Measurements from ENCODE around the gene STX16. TPM values are rescaled to one million over a fixed set of nuclear protein-coding genes. Genes with fewer than 3 reads are reported as not detected.

The STX16 gene
- polyA plus RNA-seq, 1 experiment, result 39.7 TPM

DNA sequence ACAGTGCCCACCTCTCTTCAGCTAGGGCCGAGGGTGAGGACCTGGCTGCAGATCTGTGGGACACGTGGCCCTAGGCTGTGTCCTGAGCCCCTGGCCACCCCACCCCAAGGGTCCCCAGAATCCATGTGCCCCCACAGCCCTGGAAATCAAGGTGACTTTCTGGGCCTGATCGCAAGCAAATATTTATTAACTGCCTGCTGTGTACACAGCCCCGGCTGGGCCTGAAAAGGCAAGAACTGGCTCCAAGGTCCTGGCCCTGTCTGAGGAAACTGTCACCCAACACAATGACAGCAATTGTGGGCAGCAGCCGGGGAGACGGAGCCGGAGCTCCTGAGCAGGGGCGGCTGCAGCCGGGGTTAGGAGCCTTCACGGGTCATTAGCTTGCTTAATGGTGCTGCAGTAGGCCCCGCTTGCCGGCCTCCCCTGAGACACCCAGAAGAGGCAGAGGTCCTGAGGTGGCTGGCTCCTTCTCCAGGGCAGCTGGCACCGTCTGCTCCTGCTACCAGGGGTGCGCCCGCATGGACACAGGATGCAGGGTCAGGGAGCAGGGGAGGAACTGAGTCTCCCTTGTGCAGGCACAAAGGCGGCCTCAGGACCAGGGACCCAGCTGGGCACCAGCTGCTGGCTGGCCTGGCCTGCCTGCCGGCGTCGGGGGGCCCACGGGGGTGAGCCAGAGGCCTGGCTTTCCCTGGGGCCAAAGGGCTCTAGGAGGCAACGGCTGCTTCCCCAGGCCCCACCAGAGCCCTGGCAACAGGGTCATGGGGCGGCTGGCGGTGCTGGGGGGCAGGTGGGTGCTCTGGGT is 65.6 kb downstream of the STX16 start:
- TF ChIP-seq, protein P1, sequence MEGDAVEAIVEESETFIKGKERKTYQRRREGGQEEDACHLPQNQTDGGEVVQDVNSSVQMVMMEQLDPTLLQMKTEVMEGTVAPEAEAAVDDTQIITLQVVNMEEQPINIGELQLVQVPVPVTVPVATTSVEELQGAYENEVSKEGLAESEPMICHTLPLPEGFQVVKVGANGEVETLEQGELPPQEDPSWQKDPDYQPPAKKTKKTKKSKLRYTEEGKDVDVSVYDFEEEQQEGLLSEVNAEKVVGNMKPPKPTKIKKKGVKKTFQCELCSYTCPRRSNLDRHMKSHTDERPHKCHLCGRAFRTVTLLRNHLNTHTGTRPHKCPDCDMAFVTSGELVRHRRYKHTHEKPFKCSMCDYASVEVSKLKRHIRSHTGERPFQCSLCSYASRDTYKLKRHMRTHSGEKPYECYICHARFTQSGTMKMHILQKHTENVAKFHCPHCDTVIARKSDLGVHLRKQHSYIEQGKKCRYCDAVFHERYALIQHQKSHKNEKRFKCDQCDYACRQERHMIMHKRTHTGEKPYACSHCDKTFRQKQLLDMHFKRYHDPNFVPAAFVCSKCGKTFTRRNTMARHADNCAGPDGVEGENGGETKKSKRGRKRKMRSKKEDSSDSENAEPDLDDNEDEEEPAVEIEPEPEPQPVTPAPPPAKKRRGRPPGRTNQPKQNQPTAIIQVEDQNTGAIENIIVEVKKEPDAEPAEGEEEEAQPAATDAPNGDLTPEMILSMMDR (IDR thresholded peaks at IDR 0.05; ENCODE audit: insufficient read depth, low read depth, low read length), result no peak
- Histone ChIP-seq H3K36me3 (ENCODE audit: control insufficient read depth, insufficient read depth, low read length) (no peaks in the 10 kb centered on the region), H3K27me3 (ENCODE audit: control insufficient read depth, insufficient read depth, low read length) (peaks cover 4% of the 10 kb centered on the region), H3K4me3 (ENCODE audit: low read depth, low read length) (no peak overlapping the region)
- CTCF ChIA-PET, result interaction anchor here (1.0 kb wide), 1 partner anchor 505 kb away, joined by 3 read pairs; no protein-coding TSS in a partner anchor
- DNase-seq (ENCODE audit: low read depth), result no peak
- POLR2A ChIA-PET, result no interaction called here

DNA sequence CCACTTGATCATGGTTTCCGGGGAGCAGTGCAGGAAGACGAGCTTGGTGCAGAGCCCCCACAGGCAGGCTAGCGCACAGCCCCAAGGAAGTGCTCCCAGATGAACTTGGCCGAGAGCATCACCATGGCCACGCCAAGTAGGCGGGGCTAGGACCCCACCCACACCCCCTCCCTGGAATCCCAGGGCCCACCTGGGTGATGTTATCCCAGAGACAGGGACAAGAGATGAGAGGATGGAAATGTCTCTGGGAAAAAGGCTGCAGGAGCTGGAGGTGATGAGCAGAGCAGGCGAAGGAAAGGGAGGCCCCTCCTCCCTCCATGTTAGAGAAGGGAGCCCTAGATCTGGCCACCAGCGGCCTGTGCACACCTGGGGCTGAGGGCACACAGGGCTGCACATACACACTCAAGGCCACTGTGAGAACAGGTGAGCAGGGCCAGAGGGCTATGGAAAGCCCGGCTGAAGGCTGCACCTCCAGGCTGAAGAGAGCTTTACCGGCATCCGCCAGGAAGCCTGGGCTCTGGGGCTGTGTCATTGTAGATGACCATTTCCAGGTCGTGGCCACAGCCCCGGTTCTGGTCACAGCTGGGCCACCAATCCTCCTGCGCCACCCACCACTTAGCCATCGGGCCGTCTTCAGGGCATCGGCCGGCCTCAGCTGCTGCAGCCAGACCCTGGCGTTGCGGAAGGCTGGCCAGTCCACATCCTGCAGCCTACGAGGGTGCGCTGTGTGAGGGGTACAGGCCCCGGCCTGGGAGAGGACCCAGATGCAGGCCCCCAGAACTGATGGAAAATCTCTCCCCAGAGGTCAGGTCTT is 66.4 kb downstream of the STX16 start:
- ChIA-PET POLR2A (no interaction called here), CTCF (interaction anchor here (1.0 kb wide), 1 partner anchor 505 kb away, joined by 3 read pairs; no protein-coding TSS in a partner anchor)
- TF ChIP-seq, protein P1 (IDR thresholded peaks at IDR 0.05; ENCODE audit: insufficient read depth, low read depth, low read length), result no peak
- DNase-seq (ENCODE audit: low read depth), result no peak
- H3K27me3 ChIP-seq (ENCODE audit: control insufficient read depth, insufficient read depth, low read length), result peaks cover 7% of the 10 kb centered on the region
- no peaks in the 10 kb centered on the region for H3K36me3 ChIP-seq (ENCODE audit: control insufficient read depth, insufficient read depth, low read length)
- H3K4me3 ChIP-seq (ENCODE audit: low read depth, low read length), result no peak overlapping the region

DNA sequence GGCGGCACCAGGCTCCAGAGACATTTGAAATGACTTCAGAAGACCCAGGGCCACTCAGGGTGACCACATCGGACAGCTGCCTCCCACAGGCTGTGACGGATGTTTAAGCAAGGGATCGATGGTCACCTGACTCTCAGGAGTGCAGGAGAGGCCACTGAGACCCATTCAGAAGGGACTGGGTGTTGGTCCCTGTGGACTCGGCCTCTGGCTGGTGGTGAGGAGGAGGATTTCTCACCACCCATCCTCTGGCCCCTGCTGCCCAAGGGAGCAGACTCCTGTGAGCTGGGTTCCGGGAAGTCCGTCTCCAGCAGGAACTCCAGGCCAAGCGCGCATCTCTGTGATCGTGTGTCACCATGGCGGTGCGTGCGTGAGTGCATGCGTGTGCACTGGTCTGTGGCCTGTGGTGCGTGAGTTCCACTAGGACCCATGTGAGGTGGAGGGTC is 67.1 kb downstream of the STX16 start:
- CTCF ChIA-PET, result interaction anchor here (1.0 kb wide), 1 partner anchor 504 kb away, joined by 3 read pairs; no protein-coding TSS in a partner anchor
- TF ChIP-seq, protein P1 (IDR thresholded peaks at IDR 0.05; ENCODE audit: insufficient read depth, low read depth, low read length), result no peak
- H3K4me3 ChIP-seq (ENCODE audit: low read depth, low read length), result no peak overlapping the region
- POLR2A ChIA-PET, result no interaction called here
- H3K27me3 ChIP-seq (ENCODE audit: control insufficient read depth, insufficient read depth, low read length), result peaks cover 9% of the 10 kb centered on the region
- H3K36me3 ChIP-seq (ENCODE audit: control insufficient read depth, insufficient read depth, low read length), result no peaks in the 10 kb centered on the region
- DNase-seq (ENCODE audit: low read depth), result no peak

DNA sequence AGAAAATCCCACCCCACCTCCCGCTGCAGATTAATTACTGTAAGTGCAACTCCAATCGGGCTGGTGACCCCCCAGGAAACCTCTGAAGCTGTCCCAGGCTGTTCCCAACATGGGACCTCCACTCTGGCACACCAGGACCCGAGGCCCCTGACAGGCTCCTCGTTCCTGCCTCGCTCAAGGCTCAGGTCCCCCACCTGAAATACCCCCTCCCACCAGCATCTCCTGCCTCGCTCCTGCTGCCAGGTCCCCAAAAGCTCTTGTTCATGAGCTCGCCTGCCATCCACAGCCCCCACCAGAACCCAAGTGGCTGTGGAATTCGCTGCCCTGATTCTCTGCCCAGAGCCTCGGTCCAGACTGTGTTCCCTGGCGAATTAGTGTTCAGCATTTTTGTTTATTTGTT is 67.6 kb downstream of the STX16 start:
- ChIA-PET CTCF (no interaction called here), POLR2A (no interaction called here)
- TF ChIP-seq, protein P1 (IDR thresholded peaks at IDR 0.05; ENCODE audit: insufficient read depth, low read depth, low read length), result no peak
- Histone ChIP-seq H3K27me3 (ENCODE audit: control insufficient read depth, insufficient read depth, low read length) (peaks cover 12% of the 10 kb centered on the region), H3K36me3 (ENCODE audit: control insufficient read depth, insufficient read depth, low read length) (no peaks in the 10 kb centered on the region), H3K4me3 (ENCODE audit: low read depth, low read length) (no peak overlapping the region)
- DNase-seq (ENCODE audit: low read depth), result no peak

DNA sequence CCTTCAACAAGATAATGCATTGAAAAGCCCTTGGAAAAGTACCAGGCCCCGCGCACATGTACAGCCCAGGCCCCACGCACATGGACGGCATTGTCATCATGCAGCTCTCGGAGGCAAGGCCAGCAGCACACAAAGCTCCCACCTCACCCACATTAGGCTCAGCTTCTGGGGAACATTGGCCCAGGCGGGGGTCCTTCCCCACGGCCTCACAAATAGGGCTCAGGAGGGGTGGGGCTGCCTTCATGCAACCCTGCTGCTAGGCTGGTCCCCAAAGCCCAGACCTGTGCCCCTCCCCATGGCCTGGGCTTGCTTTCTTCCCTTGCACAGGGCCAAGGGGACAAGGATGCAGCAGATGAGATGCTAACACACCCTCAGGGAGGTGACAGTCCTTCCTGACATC is 68.2 kb downstream of the STX16 start:
- TF ChIP-seq, protein P1 (IDR thresholded peaks at IDR 0.05; ENCODE audit: insufficient read depth, low read depth, low read length), result no peak
- no peak for DNase-seq (ENCODE audit: low read depth)
- CTCF ChIA-PET, result no interaction called here
- no peaks in the 10 kb centered on the region for H3K36me3 ChIP-seq (ENCODE audit: control insufficient read depth, insufficient read depth, low read length)
- H3K4me3 ChIP-seq (ENCODE audit: low read depth, low read length), result no peak overlapping the region
- peaks cover 12% of the 10 kb centered on the region for H3K27me3 ChIP-seq (ENCODE audit: control insufficient read depth, insufficient read depth, low read length)
- POLR2A ChIA-PET, result no interaction called here

Measured in BJ (cell line).